ENCODE measurements around the gene LMNTD2.

The LMNTD2 gene

GRCh38 chr11:559712-560304 is 730 bp downstream of the LMNTD2 start:
- Histone ChIP-seq H3K9me3 (ENCODE audit: insufficient read depth, low read length) (no peaks in the 10 kb centered on the region), H3K9ac (ENCODE audit: low read length) (peak overlapping the region; percentile 75), H3K27me3 (ENCODE audit: low read length) (no peaks in the 10 kb centered on the region), H3K4me3 (ENCODE audit: insufficient read depth, low read length, poor library complexity, severe bottlenecking) (peak overlapping the region; percentile 65), H3K36me3 (ENCODE audit: low read length) (no peaks in the 10 kb centered on the region), H3K27ac (ENCODE audit: low read depth, low read length) (0 out of 2 replicates have a peak overlapping the region, but pooled peaks have one; percentile 39), H2AFZ (ENCODE audit: low read depth, low read length, severe bottlenecking) (peak overlapping the region; percentile 75), H3K9me2 (replicated peaks; ENCODE audit: insufficient read depth, low read length) (no peaks in the 10 kb centered on the region), H3K4me2 (ENCODE audit: low read depth, low read length, poor library complexity, severe bottlenecking) (peak overlapping the region; percentile 84), H3F3A (ENCODE audit: insufficient read depth) (0 out of 2 replicates have a peak, but pooled peaks cover 3% of the 10 kb centered on the region), H3K79me2 (ENCODE audit: insufficient read depth, low read length) (no peaks in the 10 kb centered on the region; the same call in 1 of the 2 replicates), H4K20me1 (ENCODE audit: low read depth, low read length) (no peaks in the 10 kb centered on the region)
- TF ChIP-seq CTCF (IDR thresholded peaks at IDR 0.05; ENCODE audit: insufficient read depth, low read length, poor library complexity, severe bottlenecking) (no peak), EZH2phosphoT487 (conservative IDR thresholded peaks at IDR 0.05; ENCODE audit: low read length) (no peak)

- no peaks in the 10 kb centered on the region for H4K20me1 ChIP-seq (ENCODE audit: low read depth, low read length)
- H3F3A ChIP-seq (ENCODE audit: insufficient read depth), result 0 out of 2 replicates have a peak, but pooled peaks cover 3% of the 10 kb centered on the region
- H3K9me2 ChIP-seq (replicated peaks; ENCODE audit: insufficient read depth, low read length), result no peaks in the 10 kb centered on the region
- H3K9ac ChIP-seq (ENCODE audit: low read length), result no peak overlapping the region
- no peaks in the 10 kb centered on the region for H3K27me3 ChIP-seq (ENCODE audit: low read length)
- no peak overlapping the region for H3K4me2 ChIP-seq (ENCODE audit: low read depth, low read length, poor library complexity, severe bottlenecking)
- H3K27ac ChIP-seq (ENCODE audit: low read depth, low read length), result no peak overlapping the region
- H2AFZ ChIP-seq (ENCODE audit: low read depth, low read length, severe bottlenecking), result no peak overlapping the region
- no peaks in the 10 kb centered on the region; the same call in 1 of the 2 replicates for H3K79me2 ChIP-seq (ENCODE audit: insufficient read depth, low read length)
- H3K36me3 ChIP-seq (ENCODE audit: low read length), result no peaks in the 10 kb centered on the region
- H3K4me3 ChIP-seq (ENCODE audit: insufficient read depth, low read length, poor library complexity, severe bottlenecking), result no peak overlapping the region
- no peak for TF ChIP-seq CTCF (IDR thresholded peaks at IDR 0.05; ENCODE audit: insufficient read depth, low read length, poor library complexity, severe bottlenecking)
- TF ChIP-seq EZH2phosphoT487 (conservative IDR thresholded peaks at IDR 0.05; ENCODE audit: low read length), result no peak
- H3K9me3 ChIP-seq (ENCODE audit: insufficient read depth, low read length), result no peaks in the 10 kb centered on the region
These were observed 1.4 kb downstream of the LMNTD2 start for GRCh38 chr11:559020-559620.

DNA sequence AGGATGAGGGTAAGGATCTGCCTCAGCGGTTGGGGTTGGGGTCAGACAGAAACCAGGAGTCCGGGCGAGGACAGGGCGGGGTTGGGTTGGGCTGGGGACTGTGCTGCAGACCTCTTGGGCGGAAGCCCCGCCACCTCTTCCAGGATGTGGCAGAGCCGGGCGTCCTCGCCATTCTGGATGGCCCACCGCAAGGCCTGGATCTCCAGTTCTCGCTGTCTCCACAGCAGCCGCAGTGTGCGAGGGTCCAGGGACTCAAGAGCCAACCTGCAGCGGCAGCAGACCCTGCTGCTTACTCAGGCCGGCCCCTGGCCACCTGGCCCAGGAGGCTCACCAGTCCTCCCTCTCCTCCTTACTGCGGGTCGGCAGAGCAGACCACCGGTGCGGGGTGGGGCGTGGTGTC is 2.0 kb downstream of the LMNTD2 start:
- no peak overlapping the region for H2AFZ ChIP-seq (ENCODE audit: low read depth, low read length, severe bottlenecking)
- H3K36me3 ChIP-seq (ENCODE audit: low read length), result no peaks in the 10 kb centered on the region
- H3K79me2 ChIP-seq (ENCODE audit: insufficient read depth, low read length), result no peaks in the 10 kb centered on the region; the same call in 1 of the 2 replicates
- H3K27me3 ChIP-seq (ENCODE audit: low read length), result no peaks in the 10 kb centered on the region
- H3K4me2 ChIP-seq (ENCODE audit: low read depth, low read length, poor library complexity, severe bottlenecking), result no peak overlapping the region
- TF ChIP-seq EZH2phosphoT487 (conservative IDR thresholded peaks at IDR 0.05; ENCODE audit: low read length) (no peak), CTCF (IDR thresholded peaks at IDR 0.05; ENCODE audit: insufficient read depth, low read length, poor library complexity, severe bottlenecking) (no peak)
- no peaks in the 10 kb centered on the region for H3K9me2 ChIP-seq (replicated peaks; ENCODE audit: insufficient read depth, low read length)
- H3K9me3 ChIP-seq (ENCODE audit: insufficient read depth, low read length), result no peaks in the 10 kb centered on the region
- H4K20me1 ChIP-seq (ENCODE audit: low read depth, low read length), result no peaks in the 10 kb centered on the region
- H3F3A ChIP-seq (ENCODE audit: insufficient read depth), result 0 out of 2 replicates have a peak, but pooled peaks cover 3% of the 10 kb centered on the region
- H3K27ac ChIP-seq (ENCODE audit: low read depth, low read length), result no peak overlapping the region
- H3K4me3 ChIP-seq (ENCODE audit: insufficient read depth, low read length, poor library complexity, severe bottlenecking), result no peak overlapping the region
- no peak overlapping the region for H3K9ac ChIP-seq (ENCODE audit: low read length)
